K562 treated with DMSO at 1 percent for 4 hours (cell line): ENCODE results near the gene RAB7B. TPM values are rescaled to one million over a fixed set of nuclear protein-coding genes. Genes with fewer than 3 reads are reported as not detected.

Experiments
- total RNA-seq: library from RNA; unstranded; fragments of 300-600 nt; gene quantifications from 2 replicates; pipeline ENCODE4 v1.2.3, GENCODE V29; 2022; ENCODE audit not compliant: insufficient read depth

Gene RAB7B, protein sequence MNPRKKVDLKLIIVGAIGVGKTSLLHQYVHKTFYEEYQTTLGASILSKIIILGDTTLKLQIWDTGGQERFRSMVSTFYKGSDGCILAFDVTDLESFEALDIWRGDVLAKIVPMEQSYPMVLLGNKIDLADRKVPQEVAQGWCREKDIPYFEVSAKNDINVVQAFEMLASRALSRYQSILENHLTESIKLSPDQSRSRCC
- total RNA-seq, result not detected in 2 replicates

DNA sequence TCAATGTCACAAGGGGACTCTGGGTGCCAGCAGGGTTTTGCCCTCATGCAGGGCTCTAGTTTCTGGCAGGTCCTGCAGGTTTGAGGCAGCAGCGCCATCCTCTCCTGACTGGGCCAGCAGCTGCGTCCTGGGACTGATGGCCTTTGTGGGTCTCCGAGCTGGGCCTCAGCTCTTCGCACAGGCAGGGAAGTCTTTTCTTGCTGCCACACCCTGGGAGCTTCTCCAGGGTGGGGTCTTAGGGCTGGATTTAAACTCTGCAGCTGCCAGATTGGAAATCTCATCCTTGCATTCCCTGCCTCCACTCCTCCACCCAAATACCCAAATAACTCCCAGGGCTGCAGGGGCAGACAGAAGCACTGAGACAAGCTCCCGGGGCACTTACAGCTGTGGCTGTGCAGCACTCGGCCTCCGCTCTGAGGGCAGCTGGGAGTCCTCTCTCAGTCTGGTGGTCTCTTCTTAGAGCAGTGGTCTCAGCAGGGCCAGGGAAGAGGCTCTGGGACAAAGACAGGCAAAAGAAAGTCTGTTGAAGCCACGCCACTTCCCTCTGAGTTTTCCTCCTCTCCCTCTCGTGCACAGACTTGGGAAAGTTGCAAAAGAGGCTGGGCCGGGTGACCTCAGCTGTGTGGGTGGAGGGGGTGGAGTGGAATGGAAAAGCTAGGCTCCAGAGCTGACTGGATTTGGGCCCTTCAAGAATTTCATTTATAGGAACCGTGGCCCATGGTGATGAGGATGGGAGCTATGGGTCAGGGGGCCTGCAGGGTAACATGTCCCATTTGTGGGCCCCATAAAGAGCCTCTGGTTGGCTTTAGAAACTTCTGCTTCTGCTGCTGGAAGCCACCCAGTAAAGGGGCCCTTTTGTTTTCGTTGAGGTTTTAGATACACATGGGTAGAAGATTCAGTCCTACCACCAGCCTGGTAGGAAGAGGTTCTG, at the start of gene RAB7B:
TSS of gene RAB7B (minus strand) at position 525 of the 931 bp plus-strand sequence. CDS start 9,260 bp downstream, outside the sequence.

DNA sequence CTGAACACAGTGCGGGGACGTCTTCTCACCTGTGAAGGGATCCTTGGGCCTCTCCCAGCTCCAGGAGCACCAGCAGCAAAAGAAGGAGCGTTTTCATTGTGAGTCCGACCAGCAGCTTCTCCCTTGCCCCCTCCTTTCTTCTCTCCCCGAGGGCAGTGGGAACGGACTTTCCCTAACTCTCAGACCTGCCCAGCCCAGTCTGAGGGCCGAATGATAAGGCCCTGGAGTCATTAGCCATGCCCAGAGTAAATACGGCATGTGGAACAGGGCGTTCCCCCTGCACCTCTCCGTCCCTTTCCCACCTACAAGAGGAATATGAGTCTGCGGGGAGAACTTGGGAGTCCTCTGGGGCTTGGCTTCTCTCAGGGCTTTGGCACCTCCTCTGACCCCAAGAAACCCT, 20.5 kb upstream of the RAB7B start, which contains the start of gene CTSE:
TSS of gene CTSE (minus strand) at position 201 of the 400 bp plus-strand sequence. CDS start at position 97, 104 bp downstream.

DNA sequence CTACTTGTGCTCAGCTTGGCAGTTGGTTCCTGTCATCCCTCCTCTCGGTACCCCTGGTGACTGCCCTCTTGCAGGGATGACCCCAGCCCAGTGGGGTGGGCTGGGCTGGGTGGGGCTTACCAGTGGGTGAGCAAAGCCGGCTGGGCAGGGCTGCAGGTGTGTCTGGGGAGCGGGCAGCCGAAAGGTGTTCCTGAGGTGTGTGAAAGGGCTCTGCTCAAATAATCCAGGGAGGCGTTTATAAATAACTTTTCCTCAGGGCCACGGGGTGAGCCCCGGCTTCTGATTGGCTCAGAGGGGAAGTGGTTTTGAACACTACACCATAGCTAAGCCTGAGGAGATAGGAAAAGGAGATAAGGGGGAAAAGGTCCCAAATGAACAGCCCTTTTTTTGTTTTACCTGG, 60.0 kb downstream of the RAB7B start, which contains the start of gene SLC26A9:
TSS of gene SLC26A9 (minus strand) at position 212 of the 400 bp plus-strand sequence. CDS start 7,636 bp downstream, outside the sequence.

Other genes with a start within 250 kb of the RAB7B start
- 9.2 and 13.8 TPM in 2 replicates for gene RAB29, start 227.9 kb downstream of the RAB7B start, total RNA-seq
- 6.0 and 9.0 TPM in 2 replicates for gene SLC41A1, start 190.2 kb downstream of the RAB7B start, total RNA-seq
- not detected in 2 replicates for gene PM20D1, start 153.3 kb downstream of the RAB7B start, total RNA-seq
- not detected in 2 replicates for gene SLC26A9, start 59.9 kb downstream of the RAB7B start, total RNA-seq
- gene CTSE, start 20.5 kb upstream of the RAB7B start, total RNA-seq, result not detected in 2 replicates
- gene RHEX, start 49.8 kb upstream of the RAB7B start, total RNA-seq, result not detected in 2 replicates
- not detected in 2 replicates for gene AVPR1B, start 114.0 kb upstream of the RAB7B start, total RNA-seq
- 9.5 and 11.7 TPM in 2 replicates for gene FAM72A, start 199.4 kb upstream of the RAB7B start, total RNA-seq
- 35.7 and 36.1 TPM in 2 replicates for gene SRGAP2, start 200.1 kb upstream of the RAB7B start, total RNA-seq